GM23338 (cell line): Measurements from ENCODE around the gene GRID2IP. TPM values are rescaled to one million over a fixed set of nuclear protein-coding genes. Genes with fewer than 3 reads are reported as not detected.

Experiments used
- ATAC-seq: fragments of 200-7000 bp; cut with Tn5 transposase; 3 replicates; pipeline ENCODE4 v1.9.1; 2020
- DNase-seq: peaks from one replicate; pipeline ENCODE4 v3.0.0-alpha.2; 2015; ENCODE audit warnings: low spot score
- H2AFZ ChIP-seq: fragments of 200-600 bp; sonication (generic); 2 replicates; pipeline ENCODE4 v1.8.0; 2016; ENCODE audit warnings: antibody characterized with exemption, mild to moderate bottlenecking, moderate library complexity
- H3F3A ChIP-seq: fragments of 200-600 bp; sonication (generic); replicated peaks from 2 replicates; pipeline ENCODE4 v1.8.0; 2017; ENCODE audit warnings: antibody characterized with exemption, mixed run types, low read depth
- H3K27ac ChIP-seq: fragments of 200-600 bp; sonication (generic); 2 replicates; pipeline ENCODE4 v1.6.1; 2016; ENCODE audit warnings: low read depth
- H3K27me3 ChIP-seq: fragments of 200-600 bp; sonication (generic); 2 replicates; pipeline ENCODE4 v1.8.0; 2016; ENCODE audit warnings: mild to moderate bottlenecking, mixed run types, moderate library complexity; ENCODE audit not compliant: insufficient read depth
- H3K36me3 ChIP-seq: fragments of 200-600 bp; sonication (generic); 2 replicates; pipeline ENCODE4 v1.8.0; 2016; ENCODE audit warnings: mild to moderate bottlenecking; ENCODE audit not compliant: insufficient read depth
- H3K4me1 ChIP-seq: fragments of 200-600 bp; sonication (generic); 2 replicates; pipeline ENCODE4 v1.8.0; 2016; ENCODE audit warnings: mild to moderate bottlenecking, moderate library complexity; ENCODE audit not compliant: insufficient read depth
- H3K4me2 ChIP-seq: fragments of 200-600 bp; sonication (generic); 2 replicates; pipeline ENCODE4 v1.7.1; 2017; ENCODE audit warnings: mixed run types
- H3K4me3 ChIP-seq: fragments of 200-600 bp; sonication (generic); 2 replicates; pipeline ENCODE4 v1.6.1; 2016; ENCODE audit warnings: mixed run types
- H3K79me2 ChIP-seq: fragments of 200-600 bp; sonication (generic); replicated peaks from 2 replicates; pipeline ENCODE4 v1.8.0; 2017; ENCODE audit warnings: mild to moderate bottlenecking; ENCODE audit not compliant: insufficient read depth
- H3K9me2 ChIP-seq: fragments of 200-600 bp; sonication (generic); 2 replicates; pipeline ENCODE4 v1.8.0; 2017; ENCODE audit not compliant: insufficient read depth
- H4K20me1 ChIP-seq: fragments of 200-600 bp; sonication (generic); replicated peaks from 2 replicates; pipeline ENCODE4 v1.8.0; 2017; ENCODE audit warnings: mild to moderate bottlenecking; ENCODE audit not compliant: insufficient read depth
- H3K27ac Mint-ChIP-seq: 2 replicates; pipeline ENCODE4 v1.8.0; 2020; ENCODE audit warnings: inconsistent platforms, mild to moderate bottlenecking, moderate library complexity, mixed read lengths
- H3K27me3 Mint-ChIP-seq: 3 replicates; pipeline ENCODE4 v1.8.0; 2022; ENCODE audit warnings: low read depth, mild to moderate bottlenecking, moderate library complexity, mixed read lengths, inconsistent platforms; ENCODE audit not compliant: insufficient read depth, poor library complexity
- H3K36me3 Mint-ChIP-seq: 3 replicates; pipeline ENCODE4 v1.8.0; 2021; ENCODE audit warnings: low read depth, mild to moderate bottlenecking, inconsistent platforms, moderate library complexity, mixed read lengths
- H3K4me1 Mint-ChIP-seq: 3 replicates; pipeline ENCODE4 v1.8.0; 2020; ENCODE audit warnings: mild to moderate bottlenecking, inconsistent platforms, mixed read lengths
- H3K4me3 Mint-ChIP-seq: 3 replicates; pipeline ENCODE4 v1.8.0; 2021; ENCODE audit warnings: moderate library complexity, mild to moderate bottlenecking, inconsistent platforms, mixed read lengths
- H3K9me3 Mint-ChIP-seq: 3 replicates; pipeline ENCODE4 v1.8.0; 2020; ENCODE audit warnings: moderate library complexity, mild to moderate bottlenecking, inconsistent platforms, mixed read lengths
- CREB1 ChIP-seq: fragments of 250-450 bp; sonication (Bioruptor Pico); IDR thresholded peaks from 2 replicates; pipeline ENCODE4 v1.5.0; 2020; ENCODE audit warnings: low read depth, mild to moderate bottlenecking, moderate library complexity
- CTCF ChIP-seq, 2 experiments: fragments of 200-600 bp in 1 of 2; sonication (generic) in 1 of 2; conservative IDR thresholded peaks; 2 replicates each; pipeline versions ENCODE4 v1.5.1 to v1.6.1; 2016 to 2017; ENCODE audit warnings: antibody characterized with exemption in 2 of 2, low read depth in 2 of 2, mild to moderate bottlenecking in 2 of 2, moderate library complexity in 1 of 2
- ETS1 ChIP-seq: IDR thresholded peaks from 2 replicates; pipeline ENCODE4 v1.6.1; 2016; ENCODE audit warnings: antibody characterized with exemption
- JUNB ChIP-seq: IDR thresholded peaks from one replicate; pipeline ENCODE4 v1.6.1; 2016; ENCODE audit warnings: antibody characterized with exemption; ENCODE audit not compliant: unreplicated experiment
- POLR2AphosphoS5 ChIP-seq: IDR thresholded peaks from 2 replicates; pipeline ENCODE4 v1.6.1; 2016; ENCODE audit warnings: antibody characterized with exemption, low read depth
- STAT1 ChIP-seq: IDR thresholded peaks from one replicate; pipeline ENCODE4 v1.6.1; 2016; ENCODE audit warnings: antibody characterized with exemption; ENCODE audit not compliant: unreplicated experiment
- ZNF114 ChIP-seq: fragments of 250-450 bp; sonication (Bioruptor Pico); IDR thresholded peaks from 2 replicates; pipeline ENCODE4 v1.5.0; 2020; ENCODE audit warnings: mild to moderate bottlenecking, moderate library complexity
- ZNF331 ChIP-seq: fragments of 250-450 bp; sonication (Bioruptor Pico); IDR thresholded peaks from 2 replicates; pipeline ENCODE4 v1.5.0; 2020; ENCODE audit warnings: low read depth, mild to moderate bottlenecking, moderate library complexity
- ZNF462 ChIP-seq: fragments of 250-450 bp; sonication (Bioruptor Pico); IDR thresholded peaks from 2 replicates; pipeline ENCODE4 v1.5.0; 2020; ENCODE audit warnings: mild to moderate bottlenecking, moderate library complexity
- polyA plus RNA-seq: library from polyadenylated mRNA; unstranded; fragments of >200 nt; fragmentation: Nextera tagmentation; extraction: Ambion mirVana; gene quantifications from 2 replicates; pipeline ENCODE4 v1.2.1, GENCODE V29; 2016
- total RNA-seq: library from RNA; depleted of rRNA; stranded (reverse); fragments of >200 nt; shearing (Covaris generic); gene quantifications from 2 replicates; pipeline ENCODE4 v1.2.3, GENCODE V29; 2014
- TF ChIP-seq, protein P1 (sequence below): IDR thresholded peaks from one replicate; pipeline ENCODE4 v1.6.1; 2018; ENCODE audit warnings: antibody characterized with exemption; ENCODE audit not compliant: unreplicated experiment

GRID2IP gene
- total and polyA plus RNA-seq, 2 experiments from 2014 or later, result 0.73 to 1.5 TPM

DNA sequence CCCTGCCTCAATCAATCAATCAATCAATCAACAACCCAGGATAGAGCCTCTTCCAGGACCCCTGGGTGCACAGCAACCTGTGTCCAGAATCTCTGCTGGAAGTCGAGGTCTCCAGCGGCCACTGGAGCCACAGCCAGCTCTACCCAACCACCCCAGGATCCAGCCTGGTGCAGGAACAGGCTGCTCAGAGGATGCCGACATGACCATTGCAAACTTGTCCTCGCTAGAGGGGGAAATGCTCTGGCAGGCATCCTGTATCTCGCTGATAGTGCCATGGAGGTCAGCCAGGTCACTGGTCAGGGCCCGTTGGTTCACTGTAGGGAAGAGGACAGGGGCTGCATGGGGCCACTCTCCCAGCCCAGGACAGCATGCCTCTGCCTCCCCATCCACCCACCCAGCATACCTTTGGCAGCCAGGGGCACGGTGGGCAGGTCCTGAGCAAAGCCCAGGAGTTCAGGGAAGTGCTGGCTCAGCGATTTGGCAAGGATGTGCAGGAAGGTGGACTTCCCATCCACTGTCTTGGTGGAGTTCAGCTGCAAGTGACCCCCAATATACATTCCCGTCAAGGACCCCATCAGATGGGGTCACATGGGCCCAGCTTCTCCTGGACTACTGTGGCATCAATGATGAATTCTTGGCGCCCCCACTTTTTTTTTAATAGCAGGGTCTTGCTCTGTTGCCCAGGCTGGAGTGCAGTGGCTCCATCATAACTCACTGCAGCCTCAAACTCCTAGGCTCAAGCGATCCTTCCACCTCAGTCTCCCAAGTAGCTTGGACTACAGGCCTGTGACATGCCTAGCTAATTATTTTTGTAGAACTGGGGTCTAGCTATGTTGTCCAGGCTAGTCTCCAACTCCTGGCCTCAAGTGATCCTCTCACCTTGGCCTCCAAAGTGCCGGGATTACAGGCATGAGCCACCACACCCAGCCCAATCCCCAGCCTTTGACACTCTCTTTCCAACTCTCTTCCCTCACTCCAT is 49.4 kb downstream of the GRID2IP start:
- H3K4me3 Mint-ChIP-seq, result no peak overlapping the region
- DNase-seq, result no peak
- peaks cover 5% of the 10 kb centered on the region; the same call in 2 of the 3 replicates for H3K4me1 Mint-ChIP-seq

More for the DNA sequence above, 49.4 kb downstream of the GRID2IP start:
- H3F3A ChIP-seq, result peaks cover 6% of the 10 kb centered on the region; the same call in 1 of the 2 replicates
- H2AFZ ChIP-seq, result no peak overlapping the region
- H3K79me2 ChIP-seq, result no peaks in the 10 kb centered on the region; the same call in 1 of the 2 replicates
- H3K4me1 ChIP-seq, result no peaks in the 10 kb centered on the region; the same call in 1 of the 2 replicates
- H3K27me3 Mint-ChIP-seq, result peaks cover 7% of the 10 kb centered on the region
- H3K9me2 ChIP-seq, result no peaks in the 10 kb centered on the region
- no peaks in the 10 kb centered on the region for H3K27me3 ChIP-seq
- H3K36me3 Mint-ChIP-seq, result no peaks in the 10 kb centered on the region; the same call in 2 of the 3 replicates
- no peak overlapping the region for H3K27ac ChIP-seq
- no peak for ATAC-seq
- H3K4me3 ChIP-seq, result no peak overlapping the region
- H3K4me2 ChIP-seq, result no peak overlapping the region
- H3K9me3 Mint-ChIP-seq, result no peaks in the 10 kb centered on the region
- TF ChIP-seq ZNF462 (CRISPR knock-in tag) (no peak), JUNB (no peak), ZNF114 (CRISPR knock-in tag) (no peak), CTCF (conservative IDR thresholded peaks at IDR 0.05; ENCODE audit: low read depth in 2 of 2) (no peak), POLR2AphosphoS5 (no peak), ETS1 (no peak), STAT1 (no peak), CREB1 (CRISPR knock-in tag) (no peak), ZNF331 (no peak)
- TF ChIP-seq, protein P1, sequence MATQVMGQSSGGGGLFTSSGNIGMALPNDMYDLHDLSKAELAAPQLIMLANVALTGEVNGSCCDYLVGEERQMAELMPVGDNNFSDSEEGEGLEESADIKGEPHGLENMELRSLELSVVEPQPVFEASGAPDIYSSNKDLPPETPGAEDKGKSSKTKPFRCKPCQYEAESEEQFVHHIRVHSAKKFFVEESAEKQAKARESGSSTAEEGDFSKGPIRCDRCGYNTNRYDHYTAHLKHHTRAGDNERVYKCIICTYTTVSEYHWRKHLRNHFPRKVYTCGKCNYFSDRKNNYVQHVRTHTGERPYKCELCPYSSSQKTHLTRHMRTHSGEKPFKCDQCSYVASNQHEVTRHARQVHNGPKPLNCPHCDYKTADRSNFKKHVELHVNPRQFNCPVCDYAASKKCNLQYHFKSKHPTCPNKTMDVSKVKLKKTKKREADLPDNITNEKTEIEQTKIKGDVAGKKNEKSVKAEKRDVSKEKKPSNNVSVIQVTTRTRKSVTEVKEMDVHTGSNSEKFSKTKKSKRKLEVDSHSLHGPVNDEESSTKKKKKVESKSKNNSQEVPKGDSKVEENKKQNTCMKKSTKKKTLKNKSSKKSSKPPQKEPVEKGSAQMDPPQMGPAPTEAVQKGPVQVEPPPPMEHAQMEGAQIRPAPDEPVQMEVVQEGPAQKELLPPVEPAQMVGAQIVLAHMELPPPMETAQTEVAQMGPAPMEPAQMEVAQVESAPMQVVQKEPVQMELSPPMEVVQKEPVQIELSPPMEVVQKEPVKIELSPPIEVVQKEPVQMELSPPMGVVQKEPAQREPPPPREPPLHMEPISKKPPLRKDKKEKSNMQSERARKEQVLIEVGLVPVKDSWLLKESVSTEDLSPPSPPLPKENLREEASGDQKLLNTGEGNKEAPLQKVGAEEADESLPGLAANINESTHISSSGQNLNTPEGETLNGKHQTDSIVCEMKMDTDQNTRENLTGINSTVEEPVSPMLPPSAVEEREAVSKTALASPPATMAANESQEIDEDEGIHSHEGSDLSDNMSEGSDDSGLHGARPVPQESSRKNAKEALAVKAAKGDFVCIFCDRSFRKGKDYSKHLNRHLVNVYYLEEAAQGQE, result no peak
- H3K27ac Mint-ChIP-seq, result no peak overlapping the region
- H3K36me3 ChIP-seq, result no peaks in the 10 kb centered on the region
- H4K20me1 ChIP-seq, result no peaks in the 10 kb centered on the region
